ENCODE results near the gene GPALPP1. TPM values are rescaled to one million over a fixed set of nuclear protein-coding genes. Genes with fewer than 3 reads are reported as not detected.

The GPALPP1 gene
- polyA plus RNA-seq, 1 of the 3 experiments (the other 2 are of a cell fraction) = 11.7 TPM

DNA sequence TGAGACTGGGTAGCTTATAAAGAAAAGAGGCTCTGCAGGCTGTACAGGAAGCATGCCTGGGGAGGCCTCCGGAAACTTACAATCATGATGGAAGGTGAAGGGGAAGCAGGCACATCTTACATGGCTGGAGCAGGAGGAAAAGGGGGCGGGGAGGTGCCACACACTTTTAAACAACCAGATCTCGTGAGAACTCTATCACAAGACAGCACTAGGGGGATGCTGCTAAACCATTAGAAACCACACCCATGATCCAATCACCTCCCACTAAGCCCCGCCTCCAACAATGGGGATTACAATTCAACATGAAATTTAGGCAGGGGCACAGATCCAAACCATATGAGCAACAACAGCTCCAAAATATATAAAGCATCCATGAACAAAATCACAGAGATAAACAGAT, 84.5 kb downstream of the GPALPP1 start (continued):
- TF ChIP-seq REST (IDR thresholded peaks at IDR 0.05; ENCODE audit: low read depth, low read length) (no peak), CTCF (IDR thresholded peaks at IDR 0.05) (no peak), MXI1 (IDR thresholded peaks at IDR 0.05; ENCODE audit: low read depth, low read length) (no peak)
- TF ChIP-seq, protein P1, sequence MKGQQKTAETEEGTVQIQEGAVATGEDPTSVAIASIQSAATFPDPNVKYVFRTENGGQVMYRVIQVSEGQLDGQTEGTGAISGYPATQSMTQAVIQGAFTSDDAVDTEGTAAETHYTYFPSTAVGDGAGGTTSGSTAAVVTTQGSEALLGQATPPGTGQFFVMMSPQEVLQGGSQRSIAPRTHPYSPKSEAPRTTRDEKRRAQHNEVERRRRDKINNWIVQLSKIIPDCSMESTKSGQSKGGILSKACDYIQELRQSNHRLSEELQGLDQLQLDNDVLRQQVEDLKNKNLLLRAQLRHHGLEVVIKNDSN (IDR thresholded peaks at IDR 0.05; ENCODE audit: borderline replicate concordance, low read depth) = no peak

DNA sequence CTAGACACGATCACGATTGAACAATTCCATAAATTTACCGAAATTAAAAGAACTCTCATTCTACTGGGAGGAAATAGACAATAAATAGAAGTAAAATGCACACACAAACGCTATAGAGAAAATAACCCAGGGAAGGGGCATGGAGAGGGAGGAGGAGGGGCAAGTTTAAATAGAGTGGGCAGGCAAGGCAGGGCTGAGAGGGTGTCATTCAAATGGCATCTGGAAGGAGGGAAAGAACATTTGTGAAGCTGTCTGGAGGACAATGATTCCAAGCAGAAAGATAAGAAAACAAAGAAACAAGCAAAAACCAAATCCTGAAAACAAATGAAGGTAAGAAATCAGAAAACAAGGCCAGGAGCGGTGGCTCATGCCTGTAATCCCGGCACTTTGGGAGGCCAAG, 85.4 kb downstream of the GPALPP1 start:
- Histone ChIP-seq H3K9me3 (no peaks in the 10 kb centered on the region), H3K9ac (no peak overlapping the region), H3K4me3 (ENCODE audit: low read depth in 2 of 2, low read length in 1 of 2) (no peak overlapping the region), H3K36me3 (replicated peaks in 1 of 2; ENCODE audit: control insufficient read depth in 1 of 2, insufficient read depth in 2 of 2, low read length in 1 of 2) (no peaks in the 10 kb centered on the region), H3K79me2 (ENCODE audit: insufficient read depth) (no peaks in the 10 kb centered on the region), H3K27ac (ENCODE audit: low read depth in 2 of 2, low read length in 1 of 2) (no peak overlapping the region), H3K4me1 (ENCODE audit: control insufficient read depth in 1 of 2, insufficient read depth in 2 of 2, low read depth in 1 of 2, low read length in 1 of 2) (no peaks in the 10 kb centered on the region; a peak in 1 of 4 replicates), H4K20me1 (ENCODE audit: insufficient read depth) (no peaks in the 10 kb centered on the region), H2AFZ (ENCODE audit: low read depth) (no peak overlapping the region), H3F3A (replicated peaks; ENCODE audit: insufficient read depth) (no peaks in the 10 kb centered on the region), H3K9me2 (no peaks in the 10 kb centered on the region), H3K27me3 (ENCODE audit: insufficient read depth) (no peaks in the 10 kb centered on the region), H3K4me2 (no peak overlapping the region)
- DNase-seq = no peak
- TF ChIP-seq NRF1 (IDR thresholded peaks at IDR 0.05; ENCODE audit: low read depth, low read length) (no peak), NFIC (IDR thresholded peaks at IDR 0.05; ENCODE audit: borderline replicate concordance) (no peak), TCF12 (IDR thresholded peaks at IDR 0.05) (no peak), MAX (IDR thresholded peaks at IDR 0.05; ENCODE audit: low read depth) (no peak), TAF1 (IDR thresholded peaks at IDR 0.05; ENCODE audit: borderline replicate concordance, low read depth, low read length) (no peak), MEF2A (IDR thresholded peaks at IDR 0.05; ENCODE audit: borderline replicate concordance, low read depth) (no peak), REST (IDR thresholded peaks at IDR 0.05; ENCODE audit: low read depth, low read length) (no peak), FOXJ3 (CRISPR knock-in tag; IDR thresholded peaks at IDR 0.05) (no peak), CHD2 (IDR thresholded peaks at IDR 0.05; ENCODE audit: low read length, partially characterized antibody) (no peak)
- ChIA-PET POLR2A (no interaction called here), CTCF (no interaction called here)
- WGBS (ENCODE audit: low lambda C conversion rate) = 87% methylated on average over 6 of the region's 6 CpGs
